Ammon's horn (tissue), 1 donor: ENCODE measurements around the gene RBM12.

Experiments used
- DNase-seq: peaks from one replicate; pipeline ENCODE4 v3.0.0-alpha.2; 2016; ENCODE audit warnings: low spot score

RBM12 gene

DNA sequence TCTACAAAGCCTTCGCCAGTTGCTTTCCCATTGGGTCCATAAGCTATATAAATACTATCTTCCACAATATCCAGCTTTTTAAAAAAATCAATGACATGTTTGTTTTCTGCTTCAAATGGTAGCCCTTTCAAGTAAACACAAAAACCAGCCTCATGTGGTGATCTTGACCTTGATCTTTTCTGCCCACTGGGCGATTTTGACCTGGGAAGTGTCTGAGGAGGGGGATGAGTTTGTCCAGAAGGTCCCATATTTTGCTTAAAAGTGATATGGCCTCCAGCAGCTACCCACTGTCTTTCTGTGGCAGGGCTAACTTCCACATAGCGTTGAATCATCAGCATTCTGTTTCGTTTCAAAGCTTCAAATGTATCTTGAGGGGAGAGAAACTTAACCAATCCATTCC, 10.8 kb downstream of the RBM12 start:
- DNase-seq, result no peak

DNA sequence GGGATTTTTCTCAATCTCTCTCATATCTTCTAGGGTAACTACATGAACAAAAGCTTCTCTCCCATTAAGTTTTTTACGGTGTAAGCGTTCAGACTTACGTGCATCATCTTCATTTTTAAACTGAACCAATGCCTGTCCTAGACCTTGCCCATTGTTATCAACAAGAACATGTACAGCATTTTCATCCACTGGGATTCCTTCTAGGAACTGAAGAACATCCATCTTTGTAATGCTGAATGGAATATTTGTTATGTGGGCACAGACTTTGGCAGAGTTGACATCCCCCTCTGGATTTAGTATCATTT, 11.3 kb downstream of the RBM12 start:
- no peak for DNase-seq

DNA sequence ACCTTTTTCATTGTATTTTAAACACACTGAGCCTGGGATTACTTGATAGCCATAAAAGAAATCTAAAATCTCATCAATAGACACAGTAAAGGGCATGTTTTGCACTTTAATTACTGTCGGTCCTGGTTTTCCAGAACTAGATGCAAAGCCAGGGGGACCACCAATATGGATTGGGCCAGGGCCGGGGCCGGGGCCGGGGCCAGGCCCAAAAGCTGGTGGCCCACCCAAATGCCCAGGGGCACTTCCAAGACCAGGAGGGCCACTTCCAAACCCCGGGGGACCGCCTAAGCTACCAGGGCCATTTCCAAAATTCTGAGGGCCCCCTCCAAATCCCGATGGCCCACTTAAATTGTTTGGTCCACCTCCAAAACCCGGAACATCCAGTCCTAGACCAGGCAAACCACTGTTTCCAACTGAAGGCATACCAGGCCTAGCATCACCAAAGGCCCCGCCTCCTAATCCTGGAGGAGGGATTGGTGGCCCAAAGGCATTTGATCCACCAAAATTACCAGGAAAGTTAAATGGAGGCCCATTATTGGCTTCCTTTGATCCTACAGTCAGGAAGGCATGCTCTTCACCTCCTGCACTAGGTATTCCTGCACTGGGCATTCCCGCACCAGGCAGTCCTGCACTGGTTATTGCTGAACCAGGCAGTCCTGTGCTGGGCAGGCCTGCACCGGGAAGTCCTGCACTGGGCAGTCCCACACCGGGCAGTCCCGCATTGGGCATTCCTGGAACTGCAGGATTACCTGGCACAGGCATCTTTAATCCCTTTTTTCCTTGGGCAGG, 11.9 kb downstream of the RBM12 start:
- DNase-seq, result no peak

DNA sequence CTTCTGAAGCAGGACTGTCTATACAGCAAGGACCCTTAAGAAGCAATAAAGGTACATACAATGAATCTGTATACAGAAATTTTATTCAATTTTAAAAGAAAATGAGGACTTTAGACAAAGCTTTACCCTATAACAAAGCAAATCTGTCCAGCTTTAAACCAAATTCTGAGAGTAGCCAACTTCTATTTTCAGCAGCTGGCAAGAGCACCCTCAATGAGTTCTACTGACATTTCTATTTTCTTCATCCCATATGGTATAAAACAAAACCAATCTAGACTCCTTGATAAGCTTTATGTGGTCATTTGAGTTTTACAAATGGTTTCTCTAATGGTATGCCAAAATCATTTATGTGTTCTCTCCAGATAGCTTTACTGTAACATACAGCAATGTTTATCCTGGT, 12.7 kb downstream of the RBM12 start:
- DNase-seq, result no peak

- DNase-seq, result no peak
These were observed 14.1 kb downstream of the RBM12 start for GRCh38 chr20:35650632-35651031.

DNA sequence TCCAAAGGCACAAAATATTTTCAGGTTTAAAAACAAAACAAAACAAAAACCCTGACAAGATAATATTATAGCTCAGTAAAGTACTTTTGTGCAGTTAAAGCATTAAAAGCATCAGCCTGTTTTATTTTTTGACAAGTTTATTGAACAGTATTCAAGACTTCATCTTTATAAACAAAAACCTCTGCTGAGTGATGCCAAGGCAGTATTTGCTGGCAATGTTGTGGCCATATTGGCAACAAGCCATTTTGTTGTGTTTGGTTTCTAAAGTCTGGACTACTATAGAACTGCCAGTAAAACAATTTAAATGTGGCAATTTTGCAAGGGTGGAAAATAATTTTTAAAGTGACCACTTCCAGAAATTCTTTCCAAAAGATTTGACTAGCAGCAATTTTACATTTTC, 15.9 kb downstream of the RBM12 start:
- DNase-seq, result no peak

DNA sequence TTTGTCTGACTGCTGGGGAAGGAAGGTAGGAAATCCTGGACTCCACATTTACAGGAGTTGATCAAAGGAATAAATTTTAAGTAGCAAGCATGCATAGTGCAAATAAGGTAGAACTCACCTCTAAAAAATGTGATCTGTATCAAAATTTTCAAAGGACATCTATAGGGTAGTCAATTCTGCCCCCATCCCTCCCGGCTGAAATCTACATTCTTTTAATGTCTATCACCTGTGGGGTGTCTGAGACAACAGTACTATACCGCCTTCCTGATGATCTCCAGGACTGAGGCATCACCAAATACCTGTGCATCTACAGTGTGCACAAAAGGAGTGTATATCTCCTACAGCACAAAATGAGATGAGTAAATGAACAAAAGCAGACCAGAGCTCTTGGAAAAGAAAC, 19.9 kb downstream of the RBM12 start:
- no peak for DNase-seq

GRCh38 chr20:35643045-35643444, 21.7 kb downstream of the RBM12 start:
- no peak for DNase-seq

- no peak for DNase-seq
These were observed 23.0 kb downstream of the RBM12 start for GRCh38 chr20:35641743-35642142.

DNA sequence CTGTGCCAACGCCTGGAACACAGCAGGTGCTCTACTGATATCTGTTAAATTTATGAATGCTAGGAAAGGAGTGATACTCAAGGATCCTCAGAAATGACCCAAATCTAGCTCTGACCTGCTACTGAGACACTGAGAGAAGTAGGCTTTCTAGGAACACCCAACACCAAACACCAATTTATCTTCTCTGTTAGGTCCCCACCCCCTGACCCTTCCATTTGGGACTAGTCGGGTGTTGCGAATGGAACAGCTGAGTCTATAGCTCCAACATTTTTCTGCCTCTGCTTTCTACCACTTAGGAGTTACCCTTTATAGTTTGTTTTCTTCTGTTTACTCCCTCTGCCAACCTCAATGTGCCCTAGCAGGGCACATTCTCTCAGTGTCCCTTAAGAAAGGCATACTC, 24.0 kb downstream of the RBM12 start:
- no peak for DNase-seq

DNA sequence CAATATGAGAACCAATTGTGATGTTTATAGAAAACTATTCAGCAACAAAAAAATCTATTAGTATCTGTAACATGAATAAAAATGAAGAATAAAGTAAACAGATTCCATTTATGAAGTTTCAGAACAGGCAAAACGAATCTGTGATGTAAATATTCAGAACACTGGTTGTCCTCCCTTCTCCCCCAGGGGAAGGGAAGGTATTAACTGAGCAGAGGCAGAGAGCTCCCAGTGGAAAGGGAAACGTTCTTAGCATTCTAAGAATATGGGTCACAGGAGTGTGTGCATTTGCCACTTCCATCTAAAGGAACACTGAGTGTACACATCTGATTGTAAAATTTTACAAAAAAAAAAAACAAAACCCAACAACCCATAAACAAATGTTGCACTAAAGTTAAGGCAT, 25.9 kb downstream of the RBM12 start:
- no peak for DNase-seq

DNA sequence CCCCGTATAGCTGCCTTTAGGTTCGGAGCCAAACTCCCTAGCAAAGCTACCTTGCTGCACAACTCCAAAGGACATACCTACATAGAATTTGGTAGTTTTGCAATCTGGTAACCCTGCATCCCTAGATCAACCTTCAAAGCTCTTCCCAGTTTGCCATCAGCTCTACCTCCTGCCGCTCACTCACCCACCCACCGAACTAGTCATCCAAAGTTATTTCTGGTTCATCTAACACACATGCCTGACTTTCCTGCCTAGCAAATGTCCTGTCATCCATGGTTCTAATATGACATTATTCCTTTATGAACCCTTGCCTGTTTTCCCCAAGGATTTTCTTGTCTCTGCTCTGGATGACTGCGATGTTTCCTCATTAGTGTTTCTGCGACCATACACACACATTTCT, 27.4 kb downstream of the RBM12 start:
- DNase-seq, result peak; percentile 49

GRCh38 chr20:35636095-35636494, 28.6 kb downstream of the RBM12 start:
- no peak for DNase-seq

DNA sequence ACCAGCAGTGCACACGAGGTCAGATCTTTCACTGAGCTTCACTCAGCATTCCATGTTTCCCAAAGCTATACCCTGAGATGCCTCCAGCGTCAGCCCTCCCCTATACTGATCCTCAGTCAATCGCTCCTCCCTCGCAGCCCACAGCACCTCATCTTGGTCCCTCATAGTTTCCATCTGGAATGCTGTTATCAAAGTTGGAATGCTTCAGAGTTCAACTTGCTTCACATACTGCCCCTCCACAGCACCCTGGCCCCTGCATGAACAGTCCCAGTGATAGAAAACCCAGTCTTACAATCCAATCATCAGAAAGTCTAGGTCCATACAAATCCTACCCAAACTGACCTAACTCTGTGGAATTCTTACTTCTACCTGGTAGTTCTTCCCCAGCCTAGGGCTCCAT, 29.0 kb downstream of the RBM12 start:
- DNase-seq, result no peak

GRCh38 chr20:35632539-35633115, 32.1 kb downstream of the RBM12 start:
- DNase-seq, result no peak

- DNase-seq, result no peak
These were observed 34.1 kb downstream of the RBM12 start for GRCh38 chr20:35630636-35631035.

GRCh38 chr20:35629427-35630145, 35.1 kb downstream of the RBM12 start:
- no peak for DNase-seq

DNA sequence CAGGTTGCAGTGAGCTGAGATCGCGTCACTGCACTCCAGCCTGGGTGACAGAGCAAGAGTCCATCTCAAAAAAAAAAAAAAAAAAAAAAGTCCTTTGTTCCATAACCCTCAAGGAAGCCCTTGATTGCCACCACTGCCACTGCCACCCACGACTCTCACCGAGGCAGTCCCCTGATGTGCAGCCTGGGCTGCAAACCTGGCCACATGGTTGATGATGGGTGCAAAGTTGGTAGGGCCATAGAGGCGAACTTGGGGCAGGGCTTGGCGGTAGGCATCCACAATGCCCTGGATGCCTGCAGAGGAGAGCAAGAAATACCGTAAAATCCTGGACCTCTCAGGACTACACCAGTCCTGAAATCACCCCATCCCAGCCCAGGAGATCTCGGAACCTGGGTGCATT, 37.6 kb downstream of the RBM12 start:
- no peak for DNase-seq

- no peak for DNase-seq
These were observed 38.2 kb downstream of the RBM12 start for GRCh38 chr20:35626386-35627001.

- DNase-seq, result no peak
These were observed 38.9 kb downstream of the RBM12 start for GRCh38 chr20:35625584-35626385.

GRCh38 chr20:35621560-35621946, 43.1 kb downstream of the RBM12 start:
- DNase-seq, result no peak

DNA sequence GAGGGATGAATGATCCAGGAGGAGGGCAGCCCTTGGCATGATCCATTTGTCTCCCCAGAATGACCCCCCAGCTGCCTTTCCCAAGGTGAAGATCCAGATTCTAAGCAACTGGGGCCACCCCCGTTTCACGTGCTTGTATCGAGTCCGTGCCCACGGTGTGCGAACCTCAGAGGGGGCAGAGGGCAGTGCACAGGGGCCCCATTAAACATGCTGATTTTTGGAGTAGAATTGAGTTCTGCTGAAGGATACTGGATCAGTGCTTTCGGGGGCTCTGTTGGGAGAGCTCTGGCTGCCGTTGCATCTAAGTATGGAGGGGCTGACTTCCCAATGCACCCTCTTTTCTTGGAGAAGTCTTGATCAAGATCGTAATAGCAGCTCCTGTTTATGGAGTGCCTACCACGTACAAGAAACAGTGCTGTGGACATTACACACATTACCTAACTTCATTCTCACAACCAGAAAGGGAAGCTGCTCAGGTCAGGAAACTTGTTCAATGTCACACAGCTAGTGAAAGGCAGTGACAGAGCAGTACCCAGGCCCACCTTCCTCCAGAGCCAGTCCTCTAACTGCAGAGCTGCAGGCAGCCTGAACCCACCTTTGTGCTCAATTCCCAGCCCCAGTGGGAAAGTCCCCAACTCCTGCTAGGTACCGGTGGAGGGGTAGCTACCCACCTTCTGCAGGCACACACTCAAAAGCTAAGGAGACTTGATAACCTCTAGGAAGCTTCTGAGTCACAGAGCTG, 43.7 kb downstream of the RBM12 start:
- no peak for DNase-seq
